Activated naive CD4-positive, alpha-beta T cell (primary cell): Measurements from ENCODE around the gene GPC3.
"Not testable (repeated sequence)": the region's sequence is repeated elsewhere in the genome, so short reads cannot be mapped to it uniquely, and the experiment has no call there.

ENCODE experiments used
- DNase-seq, 4 experiments: peaks; one replicate each; lab custom pipeline; 2025; lab: John Stamatoyannopoulos, UW

The GPC3 gene

DNA sequence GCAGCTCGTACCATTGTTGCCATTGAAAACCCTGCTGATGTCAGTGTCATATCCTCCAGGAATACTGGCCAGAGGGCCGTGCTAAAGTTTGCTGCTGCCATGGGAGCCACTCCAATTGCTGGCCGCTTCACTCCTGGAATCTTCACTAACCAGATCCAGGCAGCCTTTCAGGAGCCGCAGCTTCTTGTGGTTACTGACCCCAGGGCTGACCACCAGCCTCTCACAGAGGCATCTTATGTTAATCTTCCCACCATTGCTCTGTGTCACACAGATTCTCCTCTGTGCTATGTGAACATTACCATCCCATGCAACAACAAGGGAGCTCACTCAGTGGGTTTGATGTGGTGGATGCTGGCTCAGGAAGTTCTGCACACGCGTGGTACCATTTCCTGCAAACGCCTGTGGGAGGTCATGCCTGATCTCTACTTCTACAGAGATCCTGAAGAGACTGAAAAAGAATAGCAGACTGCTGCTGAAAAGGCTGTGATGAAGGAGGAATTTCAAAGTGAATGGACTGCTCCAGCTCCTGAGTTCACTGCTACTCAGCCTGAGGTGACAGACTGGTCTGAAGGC, 222.3 kb downstream of the GPC3 start:
- DNase-seq = peak in 1 of 4 experiments; percentile 8

DNA sequence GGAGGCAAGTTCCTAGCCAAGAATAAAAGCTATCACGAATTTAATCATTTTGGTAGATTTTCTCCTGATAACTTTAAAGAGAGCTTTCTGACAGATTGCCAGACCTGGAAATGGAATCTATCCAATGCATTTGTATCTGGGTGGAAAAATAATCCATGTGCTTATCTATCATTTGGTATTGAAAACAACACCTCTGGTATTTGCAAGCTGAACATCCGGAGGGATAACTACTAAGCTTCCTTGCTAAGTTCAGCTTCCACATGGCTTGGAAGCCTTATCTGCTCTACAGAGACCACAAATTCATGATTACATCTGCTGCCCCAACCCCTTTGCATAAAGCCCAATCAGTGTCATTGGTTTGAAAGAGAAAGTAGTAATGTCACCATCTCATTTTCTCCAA, 230.7 kb downstream of the GPC3 start:
- no peak for DNase-seq

DNA sequence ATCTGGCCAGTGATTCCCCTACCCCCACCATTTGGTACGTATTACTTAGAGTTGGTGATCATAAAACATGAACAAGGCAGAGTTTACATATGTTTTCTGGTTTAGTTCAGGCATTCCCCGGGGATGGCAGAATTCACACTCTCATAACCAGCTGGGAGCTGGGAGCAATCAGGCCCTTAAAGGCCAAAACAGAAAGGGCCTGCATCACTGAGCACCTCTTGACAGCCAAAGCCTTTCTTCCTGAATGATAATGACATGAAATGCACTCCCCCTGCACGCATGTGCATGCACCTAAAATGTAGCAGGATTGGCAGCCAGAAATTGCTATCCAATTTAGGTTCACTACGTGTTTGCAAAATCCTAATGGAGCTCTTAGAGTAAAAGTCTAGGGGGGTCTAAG, 235.4 kb downstream of the GPC3 start:
- no peak for DNase-seq

DNA sequence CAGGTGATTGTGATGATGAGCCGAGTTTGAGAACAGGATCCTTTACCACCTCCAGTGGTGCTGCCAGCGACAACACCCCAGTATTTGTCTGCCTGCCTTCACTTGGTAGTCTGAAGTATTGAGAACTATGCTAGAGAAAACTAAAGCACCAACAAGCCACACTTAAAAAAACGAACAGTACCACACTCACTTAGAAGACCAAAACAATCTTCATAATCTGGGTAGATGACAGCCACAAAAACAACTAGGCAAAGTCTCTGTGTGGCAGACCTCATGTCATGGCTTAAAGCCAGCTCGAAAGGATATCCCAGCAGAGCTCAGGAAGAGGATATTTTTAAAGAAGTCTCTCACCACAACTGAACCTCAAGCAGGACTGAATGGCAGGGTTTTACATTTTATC, 236.0 kb downstream of the GPC3 start:
- no peak for DNase-seq

DNA sequence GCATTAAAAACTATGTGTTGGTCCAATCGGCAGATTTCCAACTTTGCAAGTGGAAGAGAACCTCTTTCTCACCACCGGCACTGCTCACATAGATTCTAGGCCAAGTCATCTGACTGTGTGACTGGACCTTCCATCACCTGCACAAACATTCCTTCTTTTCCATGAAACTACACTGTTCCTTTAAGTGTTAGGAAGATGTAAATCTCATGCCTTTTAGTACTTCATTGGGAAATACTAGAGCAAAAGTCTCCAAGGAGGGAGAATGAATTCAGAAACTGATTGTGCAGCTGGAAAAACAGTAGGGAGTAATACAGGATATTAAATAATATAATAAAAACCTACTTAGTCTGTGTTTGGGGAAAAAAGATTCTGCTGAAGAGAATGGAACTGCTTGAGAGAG, 238.2 kb downstream of the GPC3 start:
- DNase-seq = no peak

DNA sequence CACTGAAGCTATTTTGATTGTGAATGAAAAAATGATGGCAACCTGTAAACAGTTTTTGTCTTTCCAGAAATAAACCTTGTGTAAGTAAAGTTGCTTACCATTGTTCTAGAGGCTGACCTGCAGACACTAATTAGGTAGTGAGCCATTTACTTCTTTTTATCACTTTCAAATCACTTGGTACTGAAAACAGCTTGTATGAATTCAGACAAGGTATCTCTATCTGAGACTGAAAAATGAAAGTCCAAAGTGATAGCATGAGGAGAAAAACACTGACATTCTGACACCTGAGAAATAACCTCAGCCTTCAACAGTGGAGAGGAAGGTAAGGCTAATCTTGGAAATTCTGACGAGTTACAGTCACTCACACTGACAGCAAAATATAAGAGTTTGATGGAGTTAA, 238.8 kb downstream of the GPC3 start:
- DNase-seq = no peak

DNA sequence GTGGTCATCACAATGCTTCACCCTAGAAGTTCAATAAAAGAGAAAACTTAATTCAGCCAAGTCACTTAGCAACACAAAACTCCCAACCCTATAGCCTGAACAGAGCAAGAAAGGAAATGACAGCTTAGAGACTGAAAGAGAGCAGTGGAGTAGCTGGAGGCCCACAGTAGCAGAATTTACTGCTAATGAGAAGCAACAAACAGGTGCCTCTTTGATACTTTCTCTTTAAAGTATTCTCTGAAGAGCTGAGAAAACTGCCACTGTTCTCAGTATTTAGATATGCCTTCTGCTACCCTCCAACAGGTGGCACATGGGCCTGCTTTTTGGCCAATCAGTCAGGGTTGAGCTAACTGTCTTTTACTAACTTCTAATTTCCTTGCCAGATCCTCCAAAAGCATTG, 240.0 kb downstream of the GPC3 start:
- no peak for DNase-seq

DNA sequence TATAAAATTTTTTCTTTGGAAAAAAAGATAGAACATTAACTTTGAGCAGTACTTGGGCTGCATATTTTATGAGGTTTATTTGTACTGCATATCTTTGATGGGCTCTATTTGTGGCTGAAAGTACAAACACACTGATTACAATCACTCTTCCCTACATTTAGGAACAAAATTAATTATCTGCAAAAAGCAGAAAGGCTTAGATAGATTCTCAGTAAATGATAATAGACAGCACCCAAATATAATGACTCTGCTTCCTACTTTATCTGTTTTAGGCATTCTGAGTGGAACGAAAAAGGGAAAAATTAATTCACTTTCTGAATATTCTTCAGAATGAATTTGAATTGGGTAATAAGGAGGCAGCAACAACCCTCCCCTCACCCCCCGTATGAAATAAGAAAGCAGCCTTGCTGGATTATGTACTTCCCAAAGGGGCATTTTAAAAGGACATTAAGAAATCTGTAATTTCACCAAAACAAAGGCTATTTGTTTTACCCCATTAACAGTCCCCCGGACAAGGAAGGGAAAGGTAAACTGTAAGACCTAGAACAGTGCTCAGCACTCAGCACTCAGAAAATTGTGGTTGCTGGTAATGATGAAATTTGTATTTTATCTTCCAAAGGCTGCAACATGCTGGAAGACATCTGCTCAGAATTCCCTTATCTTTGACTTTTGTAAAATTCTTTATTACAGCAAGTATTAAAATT, 242.6 kb downstream of the GPC3 start:
- no peak for DNase-seq

DNA sequence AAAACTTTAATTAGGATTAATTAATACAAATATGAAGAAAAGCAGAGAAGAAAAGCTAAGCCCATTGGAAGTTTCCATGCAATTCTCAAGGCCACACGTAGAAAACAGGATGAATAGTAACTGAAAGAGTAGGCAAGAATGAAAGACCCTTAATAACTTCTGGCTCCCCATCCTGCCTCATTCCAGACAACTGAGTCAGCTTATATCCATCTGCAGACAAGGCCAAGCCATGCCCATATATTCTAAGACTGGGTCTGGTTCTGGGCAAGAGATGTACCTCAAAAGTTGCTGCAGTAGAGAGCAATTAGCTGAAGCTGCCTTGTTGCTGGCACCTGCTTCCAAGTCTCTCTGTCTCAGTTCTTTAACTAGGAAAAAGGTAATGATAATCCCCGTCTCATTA, 244.1 kb downstream of the GPC3 start:
- DNase-seq = no peak

DNA sequence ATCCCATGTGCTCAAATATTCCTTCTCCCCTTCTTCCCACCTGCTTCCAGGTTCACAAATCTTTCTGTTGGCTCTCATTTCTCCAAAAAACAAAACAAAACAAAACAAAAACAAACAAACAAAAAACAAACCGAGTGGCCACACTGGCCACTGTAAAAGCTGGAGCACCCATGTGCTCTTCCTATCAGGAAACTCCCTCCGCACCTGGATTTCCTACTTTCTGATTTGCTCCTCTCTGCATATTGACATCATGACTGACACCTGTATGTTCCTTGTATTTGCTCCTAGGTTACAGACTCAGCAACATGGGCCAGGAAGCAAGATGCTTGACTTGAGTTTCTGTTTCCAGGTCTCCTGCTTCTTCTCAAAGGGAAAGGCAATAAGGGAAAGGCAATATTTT, 258.8 kb downstream of the GPC3 start:
- no peak for DNase-seq

DNA sequence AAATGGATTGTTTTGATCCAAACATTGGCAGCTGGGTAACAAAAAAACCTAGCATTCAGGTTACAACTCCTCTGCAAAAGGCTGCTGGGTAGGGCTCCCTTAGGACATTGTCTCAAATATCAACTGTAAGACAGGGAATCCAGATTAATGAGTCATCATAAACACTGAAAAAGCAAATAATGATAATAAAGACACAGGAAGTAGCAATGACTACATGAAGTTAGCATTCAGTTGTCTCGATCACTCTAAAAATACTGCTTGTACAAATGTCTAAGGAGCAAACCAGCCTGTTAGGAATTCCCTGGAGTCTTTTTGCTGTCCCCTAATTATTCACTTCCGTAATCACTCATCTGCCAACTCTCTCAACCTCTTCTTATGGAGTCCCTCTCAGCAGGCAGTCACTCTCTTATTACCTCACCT, 259.2 kb downstream of the GPC3 start:
- no peak for DNase-seq

DNA sequence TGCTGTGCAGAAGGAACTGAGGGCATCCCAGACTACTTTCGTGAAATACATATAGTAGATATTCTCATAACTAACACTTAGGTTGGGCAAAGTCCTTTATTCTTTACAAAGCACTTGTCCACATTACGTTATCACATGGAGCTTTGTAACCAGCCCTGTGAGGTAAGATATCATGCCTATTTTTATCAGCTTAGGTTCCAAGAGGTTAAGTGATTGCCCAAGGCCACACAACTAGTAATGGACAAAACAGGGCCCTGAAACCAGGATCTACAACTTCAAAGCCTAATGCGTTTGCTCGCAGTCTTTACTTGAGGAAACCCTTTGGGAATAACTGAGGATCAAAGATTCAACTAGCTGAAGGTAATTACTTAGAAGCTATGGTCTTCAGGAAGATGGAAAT, 261.5 kb downstream of the GPC3 start:
- no peak for DNase-seq

DNA sequence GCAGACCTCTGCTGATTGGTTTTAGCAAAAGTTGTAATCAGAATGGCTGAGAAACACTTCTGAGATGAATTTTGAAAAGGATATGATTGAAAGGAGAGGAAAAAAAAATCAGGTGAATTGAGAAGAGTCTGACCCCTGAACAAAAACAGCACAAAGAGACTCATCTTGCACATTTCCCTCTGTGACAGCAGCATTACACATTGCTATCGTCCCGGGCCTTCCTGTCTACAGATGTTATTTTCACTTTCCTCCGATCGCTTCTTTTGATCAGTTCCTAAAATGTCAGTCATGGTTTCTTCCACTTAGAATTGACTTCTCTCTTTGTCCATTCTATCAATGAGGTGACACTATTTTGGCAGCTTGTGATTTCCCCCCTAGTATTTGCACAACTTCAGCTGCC, 262.6 kb downstream of the GPC3 start:
- no peak for DNase-seq

DNA sequence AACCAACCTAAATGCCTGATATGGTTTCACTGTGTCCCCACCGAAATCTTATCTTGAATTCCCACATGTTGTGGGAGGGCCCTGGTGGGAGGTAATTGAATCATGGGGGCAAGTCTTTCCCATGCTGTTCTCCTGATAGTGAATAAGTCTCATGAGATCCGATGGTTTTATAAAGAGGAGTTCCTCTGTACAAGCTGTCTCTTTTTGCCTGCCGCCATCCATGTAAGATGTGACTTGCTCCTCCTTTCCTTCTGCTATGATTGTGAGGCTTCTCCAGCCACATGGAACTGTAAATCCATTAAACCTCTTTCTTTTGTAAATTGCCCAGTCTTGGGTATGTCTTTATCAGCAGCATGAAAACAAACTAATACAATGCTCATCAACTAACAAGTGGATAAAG, 265.1 kb downstream of the GPC3 start:
- not testable (repeated sequence) for DNase-seq

DNA sequence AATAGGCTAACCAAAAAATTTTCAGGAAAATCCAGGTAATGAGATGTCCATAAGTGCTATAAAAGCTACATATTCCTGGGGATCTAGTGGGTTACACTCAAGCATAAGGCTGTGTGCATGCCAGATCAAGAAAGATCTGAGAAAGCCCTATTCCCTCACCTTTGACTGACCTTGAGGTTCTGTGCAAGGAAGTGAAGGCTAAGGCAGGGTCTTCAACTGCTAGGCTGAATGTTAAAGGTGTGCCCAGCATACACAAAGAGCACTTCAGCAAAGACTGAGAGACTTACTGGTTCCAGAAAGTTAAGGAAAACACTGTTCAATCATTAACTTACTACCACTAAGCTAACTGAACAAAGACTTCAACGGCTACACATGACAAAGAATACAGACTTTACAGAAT, 269.7 kb downstream of the GPC3 start:
- DNase-seq = no peak

DNA sequence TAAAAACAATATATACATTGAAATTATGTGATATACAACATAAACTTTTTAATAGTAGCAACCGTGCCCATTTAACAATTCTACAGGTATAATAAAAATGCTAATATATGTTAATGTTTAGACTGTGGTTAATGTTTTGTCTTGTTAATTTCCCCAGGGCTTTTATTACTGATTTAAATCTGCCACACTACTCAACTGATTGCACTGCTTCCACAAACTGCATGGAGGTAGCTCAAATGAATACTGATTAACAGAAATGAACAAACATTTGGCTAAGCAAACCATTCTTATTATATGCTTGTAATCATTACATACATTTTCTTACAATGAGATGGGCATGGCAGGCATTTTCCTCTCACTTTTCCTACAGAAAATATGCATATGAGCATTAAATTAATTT, 275.9 kb downstream of the GPC3 start:
- no peak for DNase-seq

DNA sequence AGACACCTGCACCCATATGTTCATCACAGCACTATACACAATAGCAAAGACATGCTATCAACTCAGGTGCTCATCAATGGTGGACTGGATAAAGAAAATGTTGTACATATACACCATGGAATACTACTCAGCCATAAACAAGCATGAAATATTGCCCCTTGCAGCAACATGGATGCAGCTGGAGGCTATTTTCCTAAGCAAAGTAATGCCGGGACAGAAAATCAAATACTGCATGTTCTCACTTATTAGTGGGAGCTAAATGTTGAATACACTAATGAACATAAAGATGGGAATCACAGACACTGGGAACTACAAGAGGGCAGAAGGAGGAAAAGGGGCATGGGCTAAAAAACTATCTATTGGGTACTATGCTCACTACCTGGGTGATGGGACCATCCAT, 278.5 kb downstream of the GPC3 start:
- DNase-seq = no peak

DNA sequence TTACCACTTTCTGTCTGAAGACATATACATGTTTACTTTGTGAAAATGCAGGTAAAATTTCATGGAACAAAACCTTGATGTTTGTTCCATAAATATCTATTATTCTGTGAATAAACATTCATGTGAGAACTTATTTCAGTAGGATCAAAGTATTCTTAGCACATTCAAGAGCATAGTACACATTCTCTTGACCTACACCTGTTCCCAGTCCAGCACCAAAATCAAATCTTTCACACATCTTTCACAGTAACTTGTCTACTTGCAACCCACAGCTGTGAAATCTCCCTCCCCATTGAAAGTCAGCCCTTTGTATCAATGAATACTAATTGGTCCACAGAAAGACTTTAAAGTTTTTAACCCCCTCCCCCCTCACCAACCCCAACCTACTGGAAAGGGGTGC, 283.2 kb downstream of the GPC3 start:
- no peak for DNase-seq

DNA sequence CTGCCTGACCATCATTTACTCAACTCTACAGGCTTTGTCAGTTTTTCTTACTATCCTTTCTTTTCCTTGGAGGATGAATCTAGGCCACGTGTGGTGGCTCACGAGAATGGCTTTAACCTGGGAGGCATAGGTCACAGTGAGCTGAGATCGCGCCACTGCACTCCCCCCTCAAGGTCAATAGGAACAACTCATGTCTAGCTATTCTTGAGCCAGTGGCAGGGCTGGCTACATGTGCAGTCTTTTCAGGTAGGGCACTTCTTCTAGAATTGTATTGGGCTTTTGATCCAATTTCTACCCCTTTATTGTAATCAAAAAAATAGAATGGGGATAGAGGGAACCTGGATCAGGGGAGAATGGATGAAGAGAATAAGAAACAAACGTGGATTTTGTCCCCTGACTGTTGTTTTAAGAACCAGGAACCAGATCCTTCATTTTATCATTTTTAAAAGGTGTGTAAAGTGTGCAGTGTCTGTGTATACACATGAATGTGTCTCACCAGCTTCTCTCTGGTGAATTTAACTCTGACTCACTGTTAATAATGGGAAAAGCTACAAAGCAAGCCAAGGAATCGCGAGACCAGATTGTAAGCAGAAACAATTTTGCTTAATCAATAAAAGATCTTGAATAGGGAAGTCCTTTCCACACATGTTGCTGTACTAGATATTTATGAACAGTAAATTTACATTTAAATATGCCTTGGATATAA, 286.2 kb downstream of the GPC3 start:
- no peak for DNase-seq

DNA sequence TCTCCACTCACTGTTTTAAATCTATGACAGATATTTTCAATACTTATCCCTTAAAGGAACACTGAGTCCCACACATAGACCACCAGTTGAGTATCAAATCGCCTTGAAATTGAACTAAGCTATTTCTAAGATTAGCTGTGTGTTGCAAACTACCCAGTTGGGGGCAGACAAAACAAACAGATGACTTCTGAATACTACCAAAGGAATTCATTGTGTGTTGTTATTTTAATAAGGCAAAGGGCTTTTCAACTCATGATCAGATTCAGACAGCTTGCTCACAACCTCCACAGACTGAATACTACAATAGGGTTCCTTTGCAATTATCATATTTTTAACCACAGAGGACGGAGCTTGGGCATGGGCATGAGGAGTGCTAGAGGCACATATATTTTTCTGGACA, 287.1 kb downstream of the GPC3 start:
- no peak for DNase-seq

DNA sequence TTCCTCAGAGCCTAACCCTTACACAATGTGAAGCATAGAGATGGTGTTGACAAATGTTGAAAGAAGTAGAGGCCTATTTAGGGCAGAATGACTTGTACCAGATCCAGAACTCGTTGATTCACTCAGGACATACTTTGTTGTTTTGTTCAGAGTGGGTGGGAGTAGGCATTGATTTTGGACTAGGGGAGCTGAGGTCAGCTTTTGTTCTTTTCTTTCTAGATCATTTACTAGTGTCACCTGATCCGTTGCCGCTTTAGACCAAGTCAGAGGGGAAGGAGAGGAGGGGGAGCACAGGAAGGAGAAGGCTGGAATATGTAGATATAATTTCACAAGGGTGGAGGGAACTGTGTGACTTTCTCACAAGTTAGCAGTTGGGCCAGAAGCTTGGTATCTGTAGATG, 287.7 kb downstream of the GPC3 start:
- DNase-seq = no peak

DNA sequence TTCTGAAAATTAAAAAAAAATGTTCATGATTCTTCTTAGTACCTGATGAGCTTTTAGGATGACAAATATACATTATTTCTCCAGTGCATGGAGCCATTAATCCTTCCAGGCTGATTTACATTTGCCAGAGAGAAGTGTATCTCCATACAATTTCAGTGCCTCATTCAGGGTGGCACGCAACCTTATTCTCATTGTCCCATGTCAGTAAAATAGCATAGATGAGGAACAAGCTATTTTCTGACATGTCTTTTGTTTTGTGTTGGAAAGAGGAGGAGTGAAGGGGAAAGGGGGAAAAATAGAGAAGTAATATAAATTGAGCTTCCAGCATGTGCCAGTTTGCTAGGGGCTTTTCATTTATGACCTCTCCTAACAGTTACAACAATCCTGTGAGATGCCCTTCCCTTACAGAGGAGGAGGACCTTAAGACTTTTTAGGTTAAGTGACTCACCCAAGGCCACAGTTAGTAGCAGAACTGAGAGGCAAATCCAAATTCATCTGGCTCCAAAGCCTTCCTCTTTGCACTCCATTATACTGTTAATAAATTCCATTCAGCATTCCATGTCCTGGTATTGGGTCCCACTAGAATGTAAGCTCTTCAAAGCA, 295.3 kb downstream of the GPC3 start:
- DNase-seq = no peak

DNA sequence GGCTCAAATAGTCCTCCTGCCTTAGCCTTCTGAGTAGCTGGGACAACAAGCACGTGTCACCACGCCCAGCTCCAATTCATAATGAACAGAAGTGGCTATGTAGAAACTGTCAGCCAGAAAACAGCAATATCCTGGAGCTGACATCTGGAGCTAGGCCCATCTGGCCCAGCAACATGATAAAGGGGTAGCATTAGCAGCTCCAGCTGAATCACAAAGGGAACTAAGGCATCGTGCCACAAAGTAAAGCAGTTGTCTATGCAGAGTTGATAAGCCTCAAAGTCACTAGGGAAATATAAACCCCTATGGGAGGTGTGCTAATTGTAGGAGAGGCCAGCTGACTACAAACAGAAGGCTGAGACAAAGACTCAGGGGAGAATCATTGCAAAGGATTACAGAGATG, 299.6 kb downstream of the GPC3 start:
- DNase-seq = no peak
